GM12891 (cell line): Measurements from ENCODE around the gene CBLB.

Experiments
- DNase-seq: peaks from one replicate; pipeline ENCODE4 v3.0.0; 2011; ENCODE audit warnings: low spot score; ENCODE audit not compliant: insufficient read length
- FAIRE-seq: peaks from 2 replicates; lab custom pipeline; 2011; peaks lifted over from hg19 to GRCh38; lab: Jason Lieb, UNC
- PAX5 ChIP-seq: IDR thresholded peaks from 2 replicates; pipeline ENCODE4 v1.6.1; 2011; ENCODE audit warnings: low read length, moderate library complexity, mild to moderate bottlenecking; ENCODE audit not compliant: insufficient read depth, severe bottlenecking
- POLR2A ChIP-seq: IDR thresholded peaks from 2 replicates; pipeline ENCODE4 v1.6.1; 2011; ENCODE audit warnings: low read depth, low read length, control low read depth
- POLR2AphosphoS5 ChIP-seq: IDR thresholded peaks from 2 replicates; pipeline ENCODE4 v1.6.1; 2011; ENCODE audit warnings: low read depth, low read length, control low read depth
- POU2F2 ChIP-seq: IDR thresholded peaks from 2 replicates; pipeline ENCODE4 v1.6.1; 2011; ENCODE audit warnings: low read depth, mild to moderate bottlenecking, control low read depth, low read length, moderate library complexity
- SPI1 ChIP-seq: IDR thresholded peaks from 2 replicates; pipeline ENCODE4 v1.6.1; 2011; ENCODE audit warnings: low read depth, low read length, control low read depth
- TAF1 ChIP-seq: IDR thresholded peaks from 2 replicates; pipeline ENCODE4 v1.6.1; 2011; ENCODE audit warnings: low read depth, low read length, control low read depth

Gene CBLB

DNA sequence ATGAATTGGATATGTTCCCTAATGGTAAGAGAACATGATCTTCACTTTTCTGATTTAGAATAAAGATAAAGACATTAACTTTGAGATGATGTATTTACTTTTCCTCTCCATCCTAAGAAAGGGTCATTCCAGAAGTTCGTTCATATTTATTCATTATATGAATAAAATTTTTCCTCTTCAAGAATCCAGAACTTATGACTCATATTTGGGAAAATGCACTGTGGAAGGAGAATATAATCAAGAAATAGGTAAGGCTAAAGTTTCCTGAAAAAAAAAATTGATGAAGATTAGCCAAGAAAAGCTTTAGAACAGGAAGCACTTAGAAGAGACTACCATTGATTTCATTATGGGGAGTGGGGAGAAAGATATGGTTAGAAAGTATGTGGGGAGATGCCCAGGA, 36.5 kb upstream of the CBLB start:
- no peak for FAIRE-seq
- no peak for DNase-seq
- TF ChIP-seq POLR2AphosphoS5 (no peak), PAX5 (no peak), TAF1 (no peak), SPI1 (no peak), POLR2A (no peak), POU2F2 (no peak)

DNA sequence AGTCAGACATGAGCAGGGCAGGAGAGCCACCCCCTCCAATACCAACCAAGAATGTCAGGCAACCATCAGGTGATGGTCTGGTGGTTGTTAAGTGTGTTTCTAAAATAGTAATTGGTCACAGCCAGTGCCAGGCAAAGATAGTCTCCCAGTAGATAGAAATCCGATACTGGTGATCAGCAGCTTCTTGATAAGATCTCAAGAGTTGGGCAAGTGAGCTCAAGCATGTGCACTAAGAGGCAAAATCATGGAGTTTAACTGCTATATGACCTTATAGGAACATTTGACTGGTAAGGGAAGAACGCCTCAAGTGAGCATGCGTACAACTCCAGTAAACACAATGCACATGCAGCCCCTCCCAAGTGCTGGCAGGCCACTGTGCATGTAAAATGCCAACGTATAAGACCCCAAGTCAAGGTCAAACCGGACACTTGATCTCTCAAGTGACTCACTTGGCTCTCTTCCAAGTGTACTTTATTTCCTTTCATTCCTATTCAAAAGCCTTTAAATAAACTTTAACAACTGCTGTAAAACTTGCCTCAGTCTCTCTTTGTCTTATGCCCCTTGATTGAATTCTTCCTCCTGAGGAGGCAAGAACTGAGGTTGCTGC, 36.0 kb upstream of the CBLB start:
- no peak for TF ChIP-seq POU2F2
- TF ChIP-seq PAX5: no peak
- no peak for TF ChIP-seq POLR2AphosphoS5
- no peak for TF ChIP-seq TAF1
- TF ChIP-seq SPI1: no peak
- no peak for FAIRE-seq

DNA sequence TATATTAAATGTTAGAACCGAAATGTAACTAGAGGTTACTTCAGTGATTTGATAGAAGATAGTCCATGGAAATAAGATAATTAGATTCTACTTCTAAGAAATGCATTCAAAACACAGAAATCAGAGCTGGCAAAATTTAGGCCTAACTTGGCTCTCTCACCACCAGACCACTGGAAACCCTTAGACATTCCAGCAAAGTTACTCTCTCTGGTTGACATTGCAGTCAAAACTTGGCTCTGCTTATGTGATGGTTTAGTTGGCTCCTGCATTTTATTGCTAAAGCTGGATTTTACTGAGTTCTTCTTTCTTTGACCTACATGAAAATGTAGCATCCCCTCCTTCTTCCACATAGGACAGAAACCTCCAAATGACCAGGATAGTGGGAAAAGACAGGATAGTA, 35.4 kb upstream of the CBLB start:
- TF ChIP-seq POLR2A (no peak), POU2F2 (no peak), PAX5 (no peak), SPI1 (no peak), POLR2AphosphoS5 (no peak), TAF1 (no peak)
- DNase-seq (no peak), FAIRE-seq (no peak)

More for the DNA sequence above, 36.0 kb upstream of the CBLB start:
- no peak for DNase-seq

DNA sequence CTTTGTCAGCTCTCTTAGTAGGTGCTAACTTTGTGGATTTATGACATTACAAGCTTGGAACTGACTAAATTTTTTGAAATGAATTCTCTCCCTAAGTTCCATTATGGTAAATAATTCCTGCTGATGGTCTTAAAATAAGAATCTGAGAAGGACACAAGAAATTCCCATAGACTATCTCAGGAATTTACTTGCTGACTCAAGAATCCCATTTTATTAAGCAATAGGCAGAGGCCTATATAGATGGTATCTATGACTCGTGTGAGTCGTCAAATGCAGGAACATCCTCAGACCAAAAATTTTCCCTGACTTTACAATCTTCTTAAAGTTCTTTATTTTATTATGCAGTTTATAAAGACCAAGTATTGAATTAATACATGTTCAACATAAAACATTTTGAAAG, 30.7 kb upstream of the CBLB start:
- TF ChIP-seq POLR2AphosphoS5: no peak
- no peak for TF ChIP-seq PAX5
- no peak for TF ChIP-seq SPI1
- no peak for TF ChIP-seq POU2F2
- no peak for TF ChIP-seq POLR2A
- no peak for TF ChIP-seq TAF1
- FAIRE-seq (no peak), DNase-seq (no peak)

DNA sequence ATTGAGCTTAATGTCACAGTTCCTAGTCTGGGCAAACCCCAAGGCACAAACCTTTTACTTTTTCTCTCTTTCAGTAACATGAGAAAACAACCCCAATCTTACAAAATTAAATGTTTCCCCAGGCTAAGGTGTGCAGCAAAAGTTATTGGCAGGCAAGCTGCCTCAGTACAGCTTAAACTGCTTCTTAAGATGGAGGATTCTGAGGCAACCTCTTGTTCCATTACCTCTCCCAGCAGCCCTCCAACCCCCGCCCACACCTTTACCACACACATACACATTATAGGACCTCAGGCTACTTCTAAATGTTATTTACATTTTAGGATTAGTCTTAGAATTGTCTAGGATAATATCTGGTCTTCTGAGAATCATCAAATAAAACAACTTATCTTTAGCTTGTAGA, 22.3 kb upstream of the CBLB start:
- FAIRE-seq (no peak), DNase-seq (no peak)
- TF ChIP-seq POU2F2: no peak
- no peak for TF ChIP-seq TAF1
- no peak for TF ChIP-seq POLR2A
- no peak for TF ChIP-seq PAX5
- TF ChIP-seq SPI1: no peak
- TF ChIP-seq POLR2AphosphoS5: no peak

DNA sequence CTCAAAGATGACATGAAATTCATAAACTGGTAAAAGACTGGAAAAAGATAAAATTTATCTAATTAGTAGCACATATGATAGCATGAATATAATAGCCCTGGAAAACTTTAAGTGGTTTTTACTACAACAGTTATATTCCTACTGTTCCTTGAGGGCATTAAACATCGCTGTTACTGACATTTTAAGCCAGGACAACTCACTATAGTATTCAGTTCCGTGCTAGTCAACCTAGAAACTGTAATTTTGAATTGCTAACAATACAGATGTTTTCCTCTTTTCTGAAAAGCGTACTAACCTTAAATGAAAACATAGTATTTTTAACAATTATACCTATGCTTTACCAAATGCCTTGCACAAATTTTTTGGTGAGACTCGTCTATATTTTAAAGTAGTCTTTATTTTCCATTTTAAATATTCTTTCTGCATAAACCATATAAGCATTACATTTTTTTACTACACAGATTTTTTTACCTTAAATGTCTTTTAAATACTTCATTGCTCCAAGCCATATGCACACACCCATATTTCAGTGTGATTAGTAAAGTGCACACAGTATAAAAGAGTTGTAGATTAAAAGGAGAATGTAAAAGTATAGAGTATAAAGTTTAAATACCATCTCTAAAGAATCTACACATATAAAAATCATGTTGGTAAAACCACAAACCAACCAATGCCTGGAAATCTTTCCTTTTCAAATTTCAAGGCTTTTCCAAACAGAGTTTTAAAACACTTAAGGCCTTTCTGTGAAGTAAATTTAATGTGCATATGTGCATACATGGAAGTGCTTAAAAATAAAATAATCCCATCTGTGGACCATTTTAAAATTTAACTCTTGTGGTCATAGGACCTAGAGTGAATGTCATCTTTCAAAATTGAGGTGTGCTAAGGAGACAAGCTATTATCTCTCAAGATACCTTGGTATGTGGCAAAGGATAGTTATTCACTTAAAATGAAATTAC, 20.1 kb upstream of the CBLB start:
- no peak for TF ChIP-seq POU2F2
- no peak for TF ChIP-seq SPI1
- no peak for TF ChIP-seq POLR2AphosphoS5
- no peak for FAIRE-seq
- DNase-seq: no peak

DNA sequence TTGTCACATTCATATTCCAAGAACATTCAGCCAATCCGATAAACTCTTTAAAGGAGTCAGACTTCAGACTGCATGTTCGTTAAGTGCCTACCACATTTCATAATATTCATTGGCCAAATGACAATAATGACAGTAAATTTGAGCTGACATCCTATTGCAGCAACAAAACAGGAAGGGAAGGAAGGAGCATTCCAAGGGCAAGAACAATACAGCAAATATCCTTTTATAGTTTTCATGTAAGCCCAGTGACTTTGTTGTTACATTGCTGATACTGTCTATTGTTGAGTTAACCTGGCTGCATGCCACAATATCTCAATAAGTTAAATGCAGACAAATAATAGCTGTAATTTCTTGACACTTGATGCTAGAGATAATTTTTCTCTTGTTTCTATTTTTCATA, 16.4 kb upstream of the CBLB start:
- DNase-seq (no peak), FAIRE-seq (no peak)
- TF ChIP-seq TAF1 (no peak), PAX5 (no peak), SPI1 (no peak), POLR2A (no peak), POU2F2 (no peak), POLR2AphosphoS5 (no peak)

DNA sequence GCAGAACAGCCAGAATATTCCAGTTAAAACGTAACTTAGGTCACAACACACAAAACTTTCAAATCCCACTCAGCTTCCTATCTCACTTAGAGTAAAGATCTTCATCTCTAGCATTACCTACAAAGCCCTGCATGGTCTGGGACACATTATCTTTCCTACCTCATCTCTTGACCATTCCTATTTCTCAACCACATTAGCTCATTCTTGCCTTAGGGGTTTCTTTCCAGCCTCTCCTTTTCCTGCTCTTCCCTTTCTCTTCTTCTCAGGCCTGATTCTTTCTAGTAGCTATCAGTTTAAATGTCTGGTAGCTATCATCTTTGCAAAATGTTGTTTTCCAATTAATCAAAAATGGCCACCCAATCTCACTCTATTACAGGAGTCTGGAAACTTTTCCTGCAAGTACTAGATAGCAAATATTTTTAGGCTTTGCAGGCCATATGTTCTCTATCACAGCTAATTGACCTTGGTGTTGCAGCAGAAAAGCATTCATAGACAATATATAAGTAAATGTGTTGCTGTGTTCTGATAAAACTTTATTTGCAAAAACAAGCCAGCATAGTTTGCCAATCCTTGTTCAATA, 15.1 kb upstream of the CBLB start:
- no peak for FAIRE-seq
- TF ChIP-seq TAF1: no peak
- TF ChIP-seq POU2F2: no peak
- no peak for TF ChIP-seq POLR2A
- TF ChIP-seq SPI1: no peak
- TF ChIP-seq POLR2AphosphoS5: no peak
- TF ChIP-seq PAX5: no peak
- no peak for DNase-seq

DNA sequence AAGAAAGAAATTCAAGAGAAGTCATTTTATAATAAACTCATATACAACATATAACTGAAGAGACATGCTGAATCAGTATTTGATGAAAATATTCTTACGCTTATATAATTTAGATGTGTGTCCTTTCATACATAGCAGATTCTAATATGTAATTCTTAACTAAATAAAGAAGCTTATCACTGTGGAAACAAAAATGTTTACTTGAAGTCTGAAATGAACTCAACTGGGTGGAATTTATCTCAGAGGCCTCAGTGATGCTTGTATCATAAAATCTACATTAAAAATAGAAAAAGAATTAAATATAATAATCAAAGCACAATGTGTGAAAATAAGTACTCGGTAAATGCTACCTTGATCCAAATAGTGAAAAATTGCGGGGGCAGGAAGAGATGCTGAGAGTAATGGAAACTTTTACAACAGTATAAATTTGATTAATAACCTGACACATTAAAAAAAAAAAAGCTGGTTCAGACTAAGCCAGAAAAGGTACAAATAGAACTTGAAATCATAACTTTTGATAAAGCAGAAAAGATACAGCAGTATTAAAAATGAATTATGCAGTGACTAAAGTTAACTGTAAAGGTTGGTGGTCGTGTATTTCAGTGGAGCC, 12.0 kb upstream of the CBLB start:
- TF ChIP-seq PAX5 (no peak), POU2F2 (no peak), POLR2A (no peak), TAF1 (no peak), POLR2AphosphoS5 (no peak), SPI1 (no peak)
- no peak for FAIRE-seq
- no peak for DNase-seq

DNA sequence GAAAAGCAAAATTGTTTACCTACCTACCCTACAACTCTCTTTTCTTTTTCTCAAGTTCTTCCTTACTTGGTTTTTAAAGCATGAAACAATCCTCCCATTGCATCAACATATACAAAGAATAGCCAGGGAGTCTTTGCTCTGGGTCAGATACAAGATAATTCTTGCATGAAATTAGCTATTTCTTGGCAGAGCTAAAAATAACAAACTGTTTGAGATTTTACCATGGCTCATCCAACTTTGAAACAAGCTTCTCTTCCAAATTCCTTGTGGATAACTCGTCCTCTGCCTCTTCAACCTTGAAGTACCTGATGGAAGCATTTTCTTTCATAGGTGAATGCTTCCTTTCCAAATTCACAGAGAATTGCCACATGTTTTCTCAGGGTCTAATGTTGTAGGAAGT, 9.2 kb upstream of the CBLB start:
- FAIRE-seq (no peak), DNase-seq (no peak)
- TF ChIP-seq POLR2AphosphoS5: no peak
- TF ChIP-seq PAX5: no peak
- no peak for TF ChIP-seq POLR2A
- TF ChIP-seq POU2F2: no peak
- TF ChIP-seq TAF1: no peak
- TF ChIP-seq SPI1: no peak
